Left cardiac atrium (tissue), 4 donors: ENCODE results near the gene POU2AF1. TPM values are rescaled to one million over a fixed set of nuclear protein-coding genes. Genes with fewer than 3 reads are reported as not detected.
"Not testable (repeated sequence)": the region's sequence is repeated elsewhere in the genome, so short reads cannot be mapped to it uniquely, and the experiment has no call there.

ENCODE experiments used
- ATAC-seq, 2 donors: fragments of 200-7000 bp; cut with Tn5 transposase; one replicate each; pipeline ENCODE4 v1.9.1; 2020; ENCODE audit warnings: mild to moderate bottlenecking in 2 of 2, moderate library complexity in 2 of 2
- DNase-seq: peaks from one replicate; pipeline ENCODE4 v3.0.0-alpha.2; 2020
- intact Hi-C, 2 donors: fragments of 100-400 bp; cut with DNase I; formaldehyde crosslinking; loops; one replicate each; pipeline versions ENCODE4 v1.14.1 to v1.15.1; 2022 to 2023
- total RNA-seq, 2 donors: library from RNA; stranded (reverse); fragmentation: NEBNext Ultra II Directional; extraction: Animal tissue kit (Norgen Biotek cat#: 25700); gene quantifications; one replicate each; pipeline ENCODE4 v1.2.1, GENCODE V29; 2021
- donor health status: DM: no; HTN: yes; CAD: no.
- donor health status: DM: no; HTN: yes; CAD: no; lungs with severe emphysema.
- donor health status: DM: yes; HTN: yes; CAD: no.
- donor health status: Dilated cardiomyopathy.

POU2AF1 gene
- total RNA-seq, 2 donors from 2014 or later, result 0.10 to 0.21 TPM

DNA sequence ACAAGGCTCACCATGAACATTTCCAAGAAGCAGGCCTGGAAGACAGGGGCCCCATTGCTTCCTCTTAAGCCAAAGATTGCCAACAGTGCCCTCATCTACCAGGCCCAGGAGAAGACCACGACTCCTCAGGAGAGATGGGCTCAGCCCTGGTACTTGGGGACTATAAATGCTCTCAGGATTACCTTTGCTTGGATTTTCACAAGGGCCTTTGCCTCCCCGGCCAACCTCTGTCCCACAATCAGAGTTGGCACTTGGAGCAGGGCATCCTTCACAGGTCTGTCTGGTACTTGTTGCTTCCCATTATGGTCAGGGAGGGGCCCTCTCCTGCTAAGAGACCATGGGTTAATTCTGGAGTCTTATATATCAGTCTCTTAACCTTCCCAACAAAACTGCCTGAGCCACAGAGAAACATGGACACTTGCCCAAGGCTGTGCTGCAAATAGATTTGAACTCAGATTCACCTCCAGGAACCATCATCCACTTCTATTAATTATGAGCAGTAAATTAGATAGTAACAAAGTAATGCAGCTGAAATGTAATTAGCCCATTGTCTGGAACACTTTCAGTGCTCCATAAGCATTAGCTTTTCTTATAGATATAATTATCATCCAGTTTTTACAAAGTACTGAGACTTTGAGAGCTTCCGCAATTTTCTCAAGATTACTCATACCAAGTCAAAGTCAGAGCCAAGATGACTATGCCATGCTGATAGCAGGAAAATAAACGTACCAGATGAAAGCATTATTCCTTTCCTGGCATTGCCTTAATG is 47.2 kb downstream of the POU2AF1 start:
- ATAC-seq (peak in 1 of 2 donors; percentile 46), DNase-seq (no peak)
- intact Hi-C loops, result no loop called here

DNA sequence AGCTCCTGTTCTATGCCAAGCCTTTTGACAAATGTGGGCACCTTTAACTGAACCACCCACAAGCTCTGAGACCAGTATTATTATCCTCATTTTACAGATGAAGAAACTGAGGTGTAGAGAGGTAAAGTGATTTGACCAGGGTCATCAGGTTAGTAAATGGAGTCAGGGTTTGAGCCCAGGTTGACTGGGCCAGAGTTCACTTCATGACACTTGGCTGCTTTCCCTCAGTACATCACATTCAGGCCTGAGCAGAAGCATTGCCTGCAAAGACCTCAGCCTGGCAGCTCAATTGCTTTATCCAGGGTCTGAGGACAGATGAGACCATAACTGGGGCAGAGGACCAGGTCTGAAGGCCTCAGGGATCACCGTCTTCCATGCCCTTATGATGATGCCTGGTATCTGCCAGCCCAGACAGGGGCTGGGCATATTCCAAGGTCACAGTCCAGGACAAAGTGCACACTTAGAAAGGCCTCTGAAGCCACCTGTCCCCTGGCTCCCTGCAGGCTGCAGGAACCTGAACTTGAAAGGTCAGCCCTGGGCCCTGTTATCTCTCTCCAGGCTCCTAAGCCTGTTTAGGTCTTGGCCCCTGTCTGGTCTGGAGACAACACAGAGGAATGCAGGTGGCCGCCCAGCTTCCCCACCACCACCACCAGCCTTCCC is 48.7 kb downstream of the POU2AF1 start:
- DNase-seq, result no peak
- no peak for ATAC-seq
- intact Hi-C loops, result no loop called here

- intact Hi-C loops, result no loop called here
- peak; percentile 47 to 89 for ATAC-seq
- DNase-seq, result peak; percentile 50
Observed at GRCh38 chr11:111329306-111330204, 49.5 kb downstream of the POU2AF1 start.

DNA sequence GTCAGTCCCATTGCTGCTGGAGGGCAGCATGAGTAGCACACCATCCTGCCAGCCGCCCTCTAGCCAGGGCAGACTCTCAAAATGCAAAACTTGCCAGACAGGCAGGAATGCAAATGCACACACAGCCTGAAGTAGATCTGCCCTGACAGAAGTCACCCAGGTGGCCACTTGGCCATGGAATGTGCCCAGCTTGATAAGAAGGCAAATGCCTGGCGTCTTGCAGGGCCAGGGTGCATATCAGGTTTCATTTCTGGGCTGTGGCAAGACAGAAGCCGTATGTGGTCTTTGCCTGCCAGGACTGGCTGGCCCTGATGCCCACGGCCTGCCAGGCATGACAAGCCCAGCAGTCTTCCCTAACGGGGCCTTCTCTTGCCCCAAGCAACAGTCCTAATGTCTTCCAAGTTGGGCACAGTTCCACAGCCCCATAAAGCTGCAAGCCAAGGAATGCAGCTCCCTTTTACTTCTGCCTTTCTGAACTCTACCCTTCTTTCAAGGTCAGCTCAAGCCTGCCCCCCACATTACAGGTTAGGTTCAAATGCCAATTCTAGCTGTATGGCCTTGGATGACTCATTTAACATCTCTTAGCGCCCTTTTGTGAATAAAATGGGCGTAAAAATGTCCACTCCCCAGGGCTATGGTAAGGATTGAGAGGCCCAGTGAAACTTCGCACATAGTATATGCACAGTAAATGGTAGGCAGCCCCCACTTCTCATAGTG is 51.0 kb downstream of the POU2AF1 start:
- intact Hi-C loops, result no loop called here
- DNase-seq, result no peak

DNA sequence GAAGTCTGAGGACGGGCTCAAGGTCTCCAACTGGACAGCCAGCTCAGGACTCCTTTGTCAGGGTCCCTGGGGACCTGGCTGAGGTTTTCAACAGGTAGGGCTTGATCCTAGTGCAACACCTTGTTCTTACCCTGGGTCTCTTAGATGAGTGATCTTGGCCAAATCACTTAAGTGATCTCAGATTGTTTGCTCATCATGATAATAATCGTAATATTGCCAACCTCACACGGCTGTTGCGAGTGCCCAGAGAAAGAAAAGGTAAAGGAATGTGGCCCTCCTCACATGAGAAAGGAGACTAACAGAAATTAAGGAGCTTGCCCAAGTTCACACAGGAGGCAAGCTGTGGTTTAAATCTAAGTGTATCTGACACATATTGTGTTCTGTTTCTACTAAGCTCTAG is 52.3 kb downstream of the POU2AF1 start:
- intact Hi-C loops, result no loop called here
- DNase-seq (no peak), ATAC-seq (no peak)

More for the DNA sequence above, 51.0 kb downstream of the POU2AF1 start:
- peak; percentile 20 to 58 for ATAC-seq

- ATAC-seq (no peak), DNase-seq (no peak)
- intact Hi-C loops, result no loop called here
Observed at GRCh38 chr11:111325259-111325658, 53.8 kb downstream of the POU2AF1 start.

- DNase-seq, result no peak
- peak; percentile 33 to 52 for ATAC-seq
- intact Hi-C loops, result no loop called here
Observed at GRCh38 chr11:111324277-111324720, 54.8 kb downstream of the POU2AF1 start.

DNA sequence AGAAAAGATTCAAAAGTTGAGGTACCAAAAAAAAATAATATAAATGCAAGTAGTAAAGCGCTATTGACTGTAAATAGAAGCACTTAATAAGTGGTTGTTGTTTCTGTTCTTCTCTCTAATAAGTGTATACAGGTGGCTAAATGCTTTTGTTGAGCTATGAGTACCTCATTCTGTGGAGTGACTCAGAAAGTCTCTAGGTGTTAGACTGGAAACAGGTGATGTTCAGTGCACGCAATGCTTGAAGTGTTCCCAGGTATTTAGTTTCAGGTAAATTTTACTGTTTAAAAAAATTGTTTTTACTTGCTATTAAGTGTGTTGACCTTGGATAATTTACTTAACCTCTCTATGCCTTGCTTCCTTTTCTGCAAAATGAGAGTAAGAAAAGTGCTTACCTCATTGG is 56.5 kb downstream of the POU2AF1 start:
- ATAC-seq (no peak), DNase-seq (no peak)
- intact Hi-C loops, result no loop called here

GRCh38 chr11:111320728-111321568 is 58.1 kb downstream of the POU2AF1 start:
- DNase-seq, result no peak
- no peak for ATAC-seq
- intact Hi-C loops, result no loop called here

DNA sequence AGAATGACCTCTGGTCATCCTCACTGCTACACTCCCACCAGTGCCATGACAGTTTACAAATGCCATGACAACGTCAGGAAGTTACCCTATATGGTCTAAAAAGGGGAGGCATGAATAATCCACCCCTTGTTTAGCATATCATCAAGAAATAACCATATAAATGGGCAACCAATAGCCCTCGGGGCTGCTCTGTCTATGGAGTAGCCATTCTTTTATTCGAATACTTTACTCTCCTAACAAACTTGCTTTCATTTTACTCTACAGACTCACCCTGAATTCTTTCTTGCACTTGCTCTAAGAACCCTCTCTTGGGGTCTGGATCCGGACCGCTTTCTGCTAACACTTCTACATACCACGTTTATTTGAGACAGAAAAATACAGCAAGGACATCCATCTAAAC is 58.9 kb downstream of the POU2AF1 start:
- intact Hi-C loops, DNase-seq, ATAC-seq: not testable (repeated sequence)

GRCh38 chr11:111319296-111319695 is 59.8 kb downstream of the POU2AF1 start:
- no peak for ATAC-seq
- intact Hi-C loops, result no loop called here
- DNase-seq, result no peak

- intact Hi-C loops, result no loop called here
- ATAC-seq (no peak), DNase-seq (no peak)
Observed at GRCh38 chr11:111312076-111312475, 67.0 kb downstream of the POU2AF1 start.

- ATAC-seq, result no peak
- intact Hi-C loops, result no loop called here
- no peak for DNase-seq
Observed at GRCh38 chr11:111310723-111311122, 68.4 kb downstream of the POU2AF1 start.

- intact Hi-C loops, result no loop called here
- DNase-seq, result no peak
Observed at GRCh38 chr11:111310088-111310487, 69.0 kb downstream of the POU2AF1 start.

DNA sequence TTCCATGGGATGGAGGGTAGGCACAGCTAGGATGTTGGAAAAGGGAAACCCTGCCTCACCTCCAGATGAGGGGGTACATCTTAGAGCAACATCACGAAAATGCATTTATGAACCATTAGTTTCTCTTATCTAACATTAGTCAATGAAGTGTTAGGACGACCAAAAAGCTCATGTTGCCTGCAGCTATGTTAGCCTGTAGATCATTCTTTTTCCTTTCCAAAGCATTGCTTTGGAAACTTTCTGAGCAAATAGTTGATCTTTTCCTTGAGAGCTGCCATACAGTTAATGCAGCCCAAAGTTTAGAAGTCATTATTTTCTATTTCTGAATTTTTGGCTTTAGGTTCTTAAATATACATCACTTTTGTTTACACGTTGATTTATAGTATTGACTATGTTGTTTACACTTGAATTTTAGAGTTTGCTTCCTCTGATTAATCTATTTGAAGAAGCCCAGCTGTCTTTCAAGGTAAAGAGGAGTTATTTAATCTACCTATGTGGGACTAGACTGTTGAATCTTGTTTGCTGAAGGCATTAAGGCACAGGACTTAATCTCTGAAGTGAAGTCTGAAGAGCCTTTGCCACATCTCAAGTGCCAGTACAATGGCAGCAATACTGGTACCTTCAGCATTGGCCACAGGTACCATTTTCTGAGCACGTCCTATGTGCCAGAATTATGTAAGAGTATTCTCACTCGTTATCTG is 69.7 kb downstream of the POU2AF1 start:
- intact Hi-C loops, result no loop called here
- no peak for DNase-seq
- no peak for ATAC-seq

More at GRCh38 chr11:111310088-111310487, 69.0 kb downstream of the POU2AF1 start:
- no peak for ATAC-seq

- DNase-seq (no peak), ATAC-seq (peak in 1 of 2 donors; percentile 56)
- intact Hi-C loops, result no loop called here
Observed at GRCh38 chr11:111308140-111308539, 70.9 kb downstream of the POU2AF1 start.

DNA sequence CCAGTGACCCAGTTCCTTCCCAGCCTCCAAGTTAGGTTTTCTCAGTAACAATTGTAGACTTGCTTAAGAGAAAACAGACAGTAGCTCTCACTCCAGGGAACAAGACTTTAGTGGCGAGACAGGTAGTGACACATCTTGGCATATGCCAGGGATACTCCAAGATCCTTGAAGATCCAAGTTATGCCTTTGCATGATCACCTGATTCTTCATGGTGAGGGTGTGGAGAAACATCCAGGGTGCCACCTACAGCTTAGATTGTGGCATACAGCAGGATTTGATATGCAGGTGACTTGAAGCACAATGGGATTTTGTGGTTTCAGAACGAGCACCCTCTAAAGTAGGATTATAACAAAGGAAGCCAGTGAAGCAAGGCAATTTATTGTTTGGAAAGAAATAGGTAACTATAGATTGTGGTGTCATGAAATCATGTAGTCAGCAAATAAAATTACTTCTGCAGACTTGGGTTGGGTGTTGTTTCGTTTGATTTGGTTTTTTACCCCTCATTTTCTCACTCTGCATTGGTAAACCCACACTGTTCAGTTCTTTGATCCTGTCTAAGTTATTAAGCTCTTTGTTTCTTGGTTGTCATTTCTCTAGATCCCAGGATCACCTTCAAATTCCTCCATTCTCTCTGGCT is 71.5 kb downstream of the POU2AF1 start:
- ATAC-seq, result no peak
- DNase-seq, result no peak
- intact Hi-C loops, result no loop called here
